T-helper 22 cell (primary cell): Measurements from ENCODE around the gene GSTO1.

ENCODE experiments used
- DNase-seq: peaks from one replicate; pipeline ENCODE4 v3.0.0-alpha.2; 2020; ENCODE audit warnings: low read depth

The GSTO1 gene

GRCh38 chr10:104250371-104250770 is 4.3 kb upstream of the GSTO1 start:
- DNase-seq = no peak

GRCh38 chr10:104251443-104251842 is 3.2 kb upstream of the GSTO1 start:
- DNase-seq = no peak

- DNase-seq = no peak
Measured at GRCh38 chr10:104252368-104252767, 2.3 kb upstream of the GSTO1 start.

GRCh38 chr10:104253106-104253505 is 1.6 kb upstream of the GSTO1 start:
- DNase-seq = no peak

GRCh38 chr10:104253606-104254410 is 884 bp upstream of the GSTO1 start:
- no peak for DNase-seq

- DNase-seq = no peak
Measured at GRCh38 chr10:104255311-104255981, 754 bp downstream of the GSTO1 start.

- no peak for DNase-seq
Measured at GRCh38 chr10:104256335-104256961, 1.8 kb downstream of the GSTO1 start.

- DNase-seq = no peak
Measured at GRCh38 chr10:104257235-104257634, 2.5 kb downstream of the GSTO1 start.

- DNase-seq = no peak
Measured at GRCh38 chr10:104258209-104258608, 3.5 kb downstream of the GSTO1 start.

GRCh38 chr10:104259456-104259855 is 4.8 kb downstream of the GSTO1 start:
- DNase-seq = no peak

- no peak for DNase-seq
Measured at GRCh38 chr10:104259999-104260774, 5.5 kb downstream of the GSTO1 start.

- no peak for DNase-seq
Measured at GRCh38 chr10:104260775-104261115, 6.1 kb downstream of the GSTO1 start.

GRCh38 chr10:104262055-104262454 is 7.4 kb downstream of the GSTO1 start:
- no peak for DNase-seq

GRCh38 chr10:104264783-104265182 is 10.1 kb downstream of the GSTO1 start:
- no peak for DNase-seq

- no peak for DNase-seq
Measured at GRCh38 chr10:104267721-104268404, 13.2 kb downstream of the GSTO1 start.

- DNase-seq = no peak
Measured at GRCh38 chr10:104268405-104268712, 13.7 kb downstream of the GSTO1 start.

- peak; percentile 99 for DNase-seq
Measured at GRCh38 chr10:104268713-104269645, 14.3 kb downstream of the GSTO1 start, which contains the start of gene GSTO2. Gene GSTO2, plus strand, starts transcription at chr10:104269184. Its CDS starts 5,732 bp downstream, at chr10:104274916.

- DNase-seq = no peak
Measured at GRCh38 chr10:104273286-104273685, 18.6 kb downstream of the GSTO1 start.

- DNase-seq = no peak
Measured at GRCh38 chr10:104273899-104274575, 19.3 kb downstream of the GSTO1 start.
